H9 (cell line): ENCODE data around the gene ATG13. TPM values are rescaled to one million over a fixed set of nuclear protein-coding genes. Genes with fewer than 3 reads are reported as not detected.
A peak's percentile ranks its signal among the peaks of the same experiment; 100 is the strongest.

ENCODE experiments used
- DNase-seq: peaks from one replicate; pipeline ENCODE4 v3.0.0-alpha.2; 2017
- H2AFZ ChIP-seq: one replicate; pipeline ENCODE4 v1.6.1; 2013; ENCODE audit warnings: mild to moderate bottlenecking, low read length, control low read depth, moderate library complexity
- H2AK5ac ChIP-seq: 2 replicates; pipeline ENCODE4 v1.6.1; 2013; ENCODE audit warnings: low read length, control low read depth, mixed read lengths; ENCODE audit not compliant: insufficient read length
- H2BK120ac ChIP-seq: one replicate; pipeline ENCODE4 v1.6.1; 2013; ENCODE audit warnings: low read depth, mild to moderate bottlenecking, low read length, control low read depth, inconsistent platforms; ENCODE audit not compliant: poor library complexity, severe bottlenecking
- H2BK12ac ChIP-seq: 2 replicates; pipeline ENCODE4 v1.6.1; 2013; ENCODE audit warnings: low read length, control low read depth, mixed read lengths, low read depth; ENCODE audit not compliant: insufficient read length
- H2BK15ac ChIP-seq: 2 replicates; pipeline ENCODE4 v1.6.1; 2013; ENCODE audit warnings: low read depth, low read length, control low read depth
- H2BK20ac ChIP-seq: one replicate; pipeline ENCODE4 v1.6.1; 2013; ENCODE audit warnings: low read depth, mild to moderate bottlenecking, low read length, control low read depth, inconsistent platforms; ENCODE audit not compliant: poor library complexity, severe bottlenecking
- H2BK5ac ChIP-seq: 2 replicates; pipeline ENCODE4 v1.6.1; 2013; ENCODE audit warnings: low read length, control low read depth, mixed read lengths; ENCODE audit not compliant: insufficient read length
- H3K14ac ChIP-seq: 2 replicates; pipeline ENCODE4 v1.6.1; 2013; ENCODE audit warnings: low read length, control low read depth; ENCODE audit not compliant: insufficient read depth
- H3K18ac ChIP-seq: 2 replicates; pipeline ENCODE4 v1.6.1; 2013; ENCODE audit warnings: low read depth, mild to moderate bottlenecking, mixed read lengths, low read length, control low read depth; ENCODE audit not compliant: insufficient read length
- H3K23ac ChIP-seq: 2 replicates; pipeline ENCODE4 v1.6.1; 2013; ENCODE audit warnings: low read length, control low read depth, mixed read lengths, low read depth; ENCODE audit not compliant: insufficient read length
- H3K23me2 ChIP-seq: 2 replicates; pipeline ENCODE4 v1.6.1; 2013; ENCODE audit warnings: low read depth, mild to moderate bottlenecking, mixed read lengths, low read length, control low read depth; ENCODE audit not compliant: insufficient read length, poor library complexity, severe bottlenecking
- H3K27ac ChIP-seq: 2 replicates; pipeline ENCODE4 v1.5.1; 2013; ENCODE audit warnings: low read length, control low read depth, mixed read lengths, low read depth; ENCODE audit not compliant: insufficient read length
- H3K27me3 ChIP-seq: 2 replicates; pipeline ENCODE4 v1.6.1; 2013; ENCODE audit warnings: low read length, control low read depth, inconsistent platforms; ENCODE audit not compliant: insufficient read depth
- H3K4ac ChIP-seq: 2 replicates; pipeline ENCODE4 v1.6.1; 2013; ENCODE audit warnings: low read depth, mild to moderate bottlenecking, control low read depth, inconsistent platforms, low read length, moderate library complexity
- H3K4me1 ChIP-seq: 2 replicates; pipeline ENCODE4 v1.6.1; 2013; ENCODE audit warnings: low read length, control low read depth, inconsistent platforms; ENCODE audit not compliant: insufficient read depth
- H3K4me2 ChIP-seq: 2 replicates; pipeline ENCODE4 v1.6.1; 2013; ENCODE audit warnings: low read length, control low read depth, mixed read lengths; ENCODE audit not compliant: insufficient read length, insufficient read depth
- H3K56ac ChIP-seq: 2 replicates; pipeline ENCODE4 v1.6.1; 2013; ENCODE audit warnings: low read depth, mild to moderate bottlenecking, mixed read lengths, low read length, control low read depth; ENCODE audit not compliant: insufficient read length
- H3K79me1 ChIP-seq: 2 replicates; pipeline ENCODE4 v1.6.1; 2013; ENCODE audit warnings: low read depth, mild to moderate bottlenecking, moderate library complexity, low read length, control low read depth, inconsistent platforms; ENCODE audit not compliant: insufficient read depth, poor library complexity, severe bottlenecking
- H3K79me2 ChIP-seq: 2 replicates; pipeline ENCODE4 v1.6.1; 2013; ENCODE audit warnings: low read length, control low read depth, inconsistent platforms; ENCODE audit not compliant: insufficient read depth
- H3K9ac ChIP-seq: 2 replicates; pipeline ENCODE4 v1.6.1; 2013; ENCODE audit warnings: low read length, control low read depth, mixed read lengths; ENCODE audit not compliant: insufficient read length; ENCODE audit errors: extremely low read depth
- H3K9me3 ChIP-seq: one replicate; pipeline ENCODE4 v1.6.1; 2013; ENCODE audit warnings: low read depth, low read length, inconsistent platforms; ENCODE audit not compliant: control insufficient read depth
- H3T11ph ChIP-seq: one replicate; pipeline ENCODE4 v1.6.1; 2013; ENCODE audit warnings: mild to moderate bottlenecking, low read length, control low read depth, inconsistent platforms
- H4K20me1 ChIP-seq: one replicate; pipeline ENCODE4 v1.6.1; 2013; ENCODE audit not compliant: control insufficient read depth, insufficient read length, insufficient read depth
- H4K5ac ChIP-seq: 2 replicates; pipeline ENCODE4 v1.6.1; 2013; ENCODE audit warnings: low read depth, mild to moderate bottlenecking, mixed read lengths, low read length, control low read depth; ENCODE audit not compliant: insufficient read length
- H4K8ac ChIP-seq: replicated peaks from 2 replicates; pipeline ENCODE4 v1.6.1; 2013; ENCODE audit warnings: low read length, control low read depth, mixed read lengths, low read depth; ENCODE audit not compliant: insufficient read length
- H4K91ac ChIP-seq: 2 replicates; pipeline ENCODE4 v1.6.1; 2013; ENCODE audit warnings: low read depth, mild to moderate bottlenecking, moderate library complexity, mixed read lengths, low read length, control low read depth; ENCODE audit not compliant: insufficient read length
- H3K27ac Mint-ChIP-seq, 3 experiments: 2 replicates in 2 of 3; 3 replicates in 1 of 3; pipeline ENCODE4 v1.8.0; 2020 to 2021; ENCODE audit warnings: mixed read lengths in 3 of 3, mild to moderate bottlenecking in 1 of 3, moderate library complexity in 1 of 3
- H3K27me3 Mint-ChIP-seq: 2 replicates; pipeline ENCODE4 v1.8.0; 2021; ENCODE audit warnings: low read depth, mild to moderate bottlenecking, moderate library complexity, mixed read lengths
- H3K36me3 Mint-ChIP-seq, 3 experiments: 2 replicates in 2 of 3; 3 replicates in 1 of 3; pipeline ENCODE4 v1.8.0; 2020 to 2021; ENCODE audit warnings: low read depth in 3 of 3, mixed read lengths in 3 of 3; ENCODE audit not compliant: insufficient read depth in 1 of 3
- H3K4me1 Mint-ChIP-seq, 2 experiments: 2 replicates each; pipeline ENCODE4 v1.8.0; 2020; ENCODE audit warnings: mixed read lengths in 2 of 2
- H3K4me3 Mint-ChIP-seq, 2 experiments: 2 replicates in 1 of 2; 3 replicates in 1 of 2; pipeline ENCODE4 v1.8.0; 2020 to 2021; ENCODE audit warnings: mild to moderate bottlenecking in 2 of 2, mixed read lengths in 2 of 2, moderate library complexity in 1 of 2
- H3K9me3 Mint-ChIP-seq, 2 experiments: 2 replicates in 1 of 2; 3 replicates in 1 of 2; pipeline ENCODE4 v1.8.0; 2020; ENCODE audit warnings: mild to moderate bottlenecking in 2 of 2, mixed read lengths in 2 of 2, moderate library complexity in 1 of 2
- WGBS: extraction: QIAGEN DNeasy Blood & Tissue Kit; methylation state at CpG from one replicate; pipeline ENCODE4 v1.1.7; 2013; ENCODE audit warnings: missing lambda C conversion rate, low lambda C conversion rate, mixed read lengths; ENCODE audit not compliant: insufficient read length; ENCODE audit errors: extremely low coverage; 5-methylcytosine and 5-hydroxymethylcytosine counted together
- total RNA-seq: library from RNA; stranded (reverse); gene quantifications from 2 replicates; pipeline ENCODE4 v1.2.1, GENCODE V29; 2021
- TF ChIP-seq, protein P1 (sequence below): fragments of 200-600 bp; sonication (generic); conservative IDR thresholded peaks from 3 replicates; pipeline ENCODE4 v1.8.0; 2021; ENCODE audit warnings: antibody characterized with exemption, mild to moderate bottlenecking

Gene ATG13
- total RNA-seq, 1 experiment from 2014 or later, result 79.1 TPM

DNA sequence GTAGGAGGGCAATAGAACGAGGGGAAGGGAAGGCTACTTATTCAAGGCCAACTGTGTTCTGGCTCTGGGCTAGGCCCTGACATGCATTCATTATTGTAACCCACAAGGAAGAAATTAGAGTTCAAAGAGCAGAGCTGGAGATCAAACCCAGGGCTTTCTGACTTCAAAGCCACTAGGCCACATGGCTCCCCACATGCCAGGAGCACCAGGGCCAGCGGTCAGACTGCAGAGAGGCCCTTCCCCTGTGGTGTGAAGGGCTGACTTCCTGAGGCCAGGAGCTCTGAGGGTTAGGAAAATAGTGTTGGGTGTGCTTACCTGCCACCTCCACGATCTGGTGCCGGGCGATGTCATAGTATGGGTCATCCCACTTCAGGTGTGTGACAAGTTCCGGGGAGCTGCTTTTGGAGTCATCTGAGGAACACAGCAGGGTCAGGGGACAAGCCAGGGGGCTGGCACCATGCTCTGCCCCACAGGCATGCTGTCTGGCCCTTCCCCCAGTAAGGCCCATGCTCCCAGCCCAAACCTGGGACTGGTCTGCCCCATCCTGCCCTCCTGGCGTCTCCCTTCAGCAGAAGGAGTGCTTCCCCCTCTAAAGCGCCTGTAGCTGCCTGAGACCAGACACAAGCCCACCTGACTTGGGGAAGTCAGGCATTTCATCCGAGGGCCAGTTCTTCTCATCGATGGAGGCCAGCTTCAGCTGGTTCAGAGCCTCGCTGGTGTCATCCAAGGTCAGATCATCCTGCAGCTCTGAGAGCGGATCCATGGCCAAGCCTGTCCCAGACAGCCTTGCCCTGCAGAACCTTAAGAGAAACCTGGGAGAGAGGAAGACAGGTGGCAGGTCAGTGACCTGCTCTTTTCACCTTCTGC is 78.2 kb downstream of the ATG13 start:
- Histone ChIP-seq H3K4me1 (no peaks in the 10 kb centered on the region), H3K18ac (no peak overlapping the region), H3K23me2 (no peaks in the 10 kb centered on the region), H3K14ac (no peak overlapping the region), H2BK12ac (no peak overlapping the region), H2BK15ac (no peak overlapping the region), H3K27ac (no peak overlapping the region), H2BK120ac (no peak overlapping the region), H4K20me1 (no peaks in the 10 kb centered on the region), H2BK5ac (no peak overlapping the region), H3K23ac (no peak overlapping the region), H3K9me3 (no peaks in the 10 kb centered on the region), H2AK5ac (no peak overlapping the region), H3K4me2 (no peak overlapping the region), H3T11ph (no peak overlapping the region), H3K9ac (no peak overlapping the region), H4K5ac (no peak overlapping the region), H2BK20ac (no peak overlapping the region), H2AFZ (no peak overlapping the region), H3K79me2 (no peaks in the 10 kb centered on the region), H3K79me1 (no peaks in the 10 kb centered on the region), H3K27me3 (no peaks in the 10 kb centered on the region), H4K91ac (no peak overlapping the region), H4K8ac (no peak overlapping the region), H3K4ac (no peak overlapping the region), H3K56ac (no peak overlapping the region)
- Mint-ChIP-seq H3K27ac (peak overlapping the region in 1 of 3 experiments; percentile 62; a peak in 2 of 7 replicates), H3K4me1 (peaks cover 11% of the 10 kb centered on the region in 2 experiments; a peak in 3 of 4 replicates), H3K36me3 (peaks cover 2 to 13% (median 13%) of the 10 kb centered on the region in 3 experiments; a peak in 5 of 7 replicates), H3K9me3 (no peaks in the 10 kb centered on the region), H3K27me3 (no peaks in the 10 kb centered on the region), H3K4me3 (peak overlapping the region in 1 of 2 experiments; percentile 36; a peak in 1 of 5 replicates)
- no CpG with 5 or more reads among the region's 12 CpGs for WGBS
- DNase-seq, result no peak
- TF ChIP-seq, protein P1, sequence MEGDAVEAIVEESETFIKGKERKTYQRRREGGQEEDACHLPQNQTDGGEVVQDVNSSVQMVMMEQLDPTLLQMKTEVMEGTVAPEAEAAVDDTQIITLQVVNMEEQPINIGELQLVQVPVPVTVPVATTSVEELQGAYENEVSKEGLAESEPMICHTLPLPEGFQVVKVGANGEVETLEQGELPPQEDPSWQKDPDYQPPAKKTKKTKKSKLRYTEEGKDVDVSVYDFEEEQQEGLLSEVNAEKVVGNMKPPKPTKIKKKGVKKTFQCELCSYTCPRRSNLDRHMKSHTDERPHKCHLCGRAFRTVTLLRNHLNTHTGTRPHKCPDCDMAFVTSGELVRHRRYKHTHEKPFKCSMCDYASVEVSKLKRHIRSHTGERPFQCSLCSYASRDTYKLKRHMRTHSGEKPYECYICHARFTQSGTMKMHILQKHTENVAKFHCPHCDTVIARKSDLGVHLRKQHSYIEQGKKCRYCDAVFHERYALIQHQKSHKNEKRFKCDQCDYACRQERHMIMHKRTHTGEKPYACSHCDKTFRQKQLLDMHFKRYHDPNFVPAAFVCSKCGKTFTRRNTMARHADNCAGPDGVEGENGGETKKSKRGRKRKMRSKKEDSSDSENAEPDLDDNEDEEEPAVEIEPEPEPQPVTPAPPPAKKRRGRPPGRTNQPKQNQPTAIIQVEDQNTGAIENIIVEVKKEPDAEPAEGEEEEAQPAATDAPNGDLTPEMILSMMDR, result no peak
